ENCODE results near the gene STXBP1. TPM values are rescaled to one million over a fixed set of nuclear protein-coding genes. Genes with fewer than 3 reads are reported as not detected.

STXBP1 gene
- total and polyA plus RNA-seq, 2 donors (not counting 3 experiments of a cell fraction or from before 2014, with no cell fraction given) = 18.8 to 51.3 TPM

DNA sequence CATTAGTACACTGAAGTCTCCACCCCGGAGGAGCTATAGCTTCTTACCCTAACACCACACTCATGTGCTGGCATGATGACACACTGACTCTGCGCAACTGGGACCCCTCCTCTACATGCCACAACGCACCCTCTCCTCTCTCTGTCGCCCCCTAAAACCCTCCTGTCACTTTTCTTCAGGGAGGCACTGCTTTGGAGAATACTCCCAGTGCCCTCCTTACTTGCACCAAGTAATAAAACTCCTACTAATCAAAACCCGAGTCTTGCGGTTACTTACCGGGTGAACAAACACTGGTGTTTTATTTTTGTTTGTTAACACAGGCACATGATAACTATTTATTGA lies 12.6 kb upstream of the STXBP1 start:
- Histone ChIP-seq H3K9me1 (replicated peaks; ENCODE audit: control insufficient read depth, extremely low read depth, insufficient read depth, low read length) (no peaks in the 10 kb centered on the region), H2AFZ (ENCODE audit: low read depth, low read length) (no peak overlapping the region), H3K4me1 (ENCODE audit: control insufficient read depth, extremely low read depth, insufficient read depth, low read length) (no peaks in the 10 kb centered on the region), H3K9me3 (replicated peaks; ENCODE audit: control insufficient read depth, insufficient read depth, low read length) (no peaks in the 10 kb centered on the region), H4K20me1 (replicated peaks; ENCODE audit: control insufficient read depth, extremely low read depth, insufficient read depth, low read length) (no peaks in the 10 kb centered on the region), H3K79me2 (ENCODE audit: control insufficient read depth, insufficient read depth, low read length) (no peaks in the 10 kb centered on the region), H3K27ac (ENCODE audit: insufficient read depth, low read depth, low read length) (no peak overlapping the region), H3K27me3 (ENCODE audit: control insufficient read depth in 2 of 2, insufficient read depth in 2 of 2, low read length in 2 of 2) (no peaks in the 10 kb centered on the region), H3K9ac (replicated peaks; ENCODE audit: extremely low read depth, insufficient read depth, low read length) (no peak overlapping the region), H3K36me3 (ENCODE audit: control insufficient read depth in 2 of 2, extremely low read depth in 1 of 2, insufficient read depth in 2 of 2, low read length in 2 of 2) (no peaks in the 10 kb centered on the region), H3K4me2 (ENCODE audit: insufficient read depth, low read length) (no peak overlapping the region), H3K4me3 (replicated peaks in 1 of 3; ENCODE audit: insufficient read depth in 1 of 3, low read depth in 1 of 3, low read length in 3 of 3) (no peak overlapping the region)
- FAIRE-seq (no peak), DNase-seq (ENCODE audit: low read depth, low spot score) (no peak)
- TF ChIP-seq GATA2 (IDR thresholded peaks at IDR 0.05; ENCODE audit: insufficient read depth, insufficient read length, low read depth, low read length) = no peak
- TF ChIP-seq EZH2 (IDR thresholded peaks at IDR 0.05; ENCODE audit: borderline replicate concordance, low read depth, low read length, severe bottlenecking) = no peak
- TF ChIP-seq, protein P1, sequence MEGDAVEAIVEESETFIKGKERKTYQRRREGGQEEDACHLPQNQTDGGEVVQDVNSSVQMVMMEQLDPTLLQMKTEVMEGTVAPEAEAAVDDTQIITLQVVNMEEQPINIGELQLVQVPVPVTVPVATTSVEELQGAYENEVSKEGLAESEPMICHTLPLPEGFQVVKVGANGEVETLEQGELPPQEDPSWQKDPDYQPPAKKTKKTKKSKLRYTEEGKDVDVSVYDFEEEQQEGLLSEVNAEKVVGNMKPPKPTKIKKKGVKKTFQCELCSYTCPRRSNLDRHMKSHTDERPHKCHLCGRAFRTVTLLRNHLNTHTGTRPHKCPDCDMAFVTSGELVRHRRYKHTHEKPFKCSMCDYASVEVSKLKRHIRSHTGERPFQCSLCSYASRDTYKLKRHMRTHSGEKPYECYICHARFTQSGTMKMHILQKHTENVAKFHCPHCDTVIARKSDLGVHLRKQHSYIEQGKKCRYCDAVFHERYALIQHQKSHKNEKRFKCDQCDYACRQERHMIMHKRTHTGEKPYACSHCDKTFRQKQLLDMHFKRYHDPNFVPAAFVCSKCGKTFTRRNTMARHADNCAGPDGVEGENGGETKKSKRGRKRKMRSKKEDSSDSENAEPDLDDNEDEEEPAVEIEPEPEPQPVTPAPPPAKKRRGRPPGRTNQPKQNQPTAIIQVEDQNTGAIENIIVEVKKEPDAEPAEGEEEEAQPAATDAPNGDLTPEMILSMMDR (IDR thresholded peaks at IDR 0.05; ENCODE audit: extremely low read depth in 1 of 2, insufficient read depth in 1 of 2, low read depth in 1 of 2, low read length in 2 of 2) = no peak
- TF ChIP-seq, protein P2, sequence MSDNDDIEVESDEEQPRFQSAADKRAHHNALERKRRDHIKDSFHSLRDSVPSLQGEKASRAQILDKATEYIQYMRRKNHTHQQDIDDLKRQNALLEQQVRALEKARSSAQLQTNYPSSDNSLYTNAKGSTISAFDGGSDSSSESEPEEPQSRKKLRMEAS (IDR thresholded peaks at IDR 0.05; ENCODE audit: insufficient read depth, insufficient read length) = no peak
- TF ChIP-seq POLR2A (IDR thresholded peaks at IDR 0.05; ENCODE audit: low read depth, low read length) = no peak
- TF ChIP-seq JUN (IDR thresholded peaks at IDR 0.05; ENCODE audit: borderline replicate concordance, insufficient read depth, insufficient read length, low read depth) = no peak
- TF ChIP-seq POLR2AphosphoS5 (IDR thresholded peaks at IDR 0.05; ENCODE audit: insufficient read depth, low read depth, low read length) = no peak
- no peak for TF ChIP-seq MYC (IDR thresholded peaks at IDR 0.05; ENCODE audit: low read depth, low read length)
- TF ChIP-seq FOS (IDR thresholded peaks at IDR 0.05; ENCODE audit: borderline replicate concordance, insufficient read depth, low read length) = no peak
- POLR2A ChIA-PET = no interaction called here
- CTCF ChIA-PET = interaction anchor here (0.6 to 1.1 kb wide), 2 partner anchors 9 to 10 kb away, joined by 3 read pairs; no protein-coding TSS in a partner anchor
- no TSS peak for BruUV-seq (replicated peaks)
- dilution Hi-C loops (cut with MboI; ENCODE audit: extremely low pct_ligation_motif_present, low sequenced_read_pairs) = no loop called here
- intact Hi-C loops (cut with micrococcal nuclease) = no loop called here

Data from endothelial cell of umbilical vein (primary cell).